Glutamatergic neuron (in vitro differentiated cells): ENCODE results near the gene HES6. TPM values are rescaled to one million over a fixed set of nuclear protein-coding genes. Genes with fewer than 3 reads are reported as not detected.

Experiments
- DNase-seq: peaks from one replicate; pipeline ENCODE4 v3.0.0; 2022
- H3K27ac Mint-ChIP-seq: one replicate; pipeline ENCODE4 v1.8.0; 2020; ENCODE audit warnings: mild to moderate bottlenecking, mixed read lengths, inconsistent platforms; ENCODE audit not compliant: unreplicated experiment
- H3K27me3 Mint-ChIP-seq: one replicate; pipeline ENCODE4 v1.8.0; 2020; ENCODE audit warnings: mild to moderate bottlenecking, moderate library complexity, mixed read lengths, inconsistent platforms; ENCODE audit not compliant: unreplicated experiment
- H3K36me3 Mint-ChIP-seq: one replicate; pipeline ENCODE4 v1.8.0; 2020; ENCODE audit warnings: mild to moderate bottlenecking, mixed read lengths, inconsistent platforms; ENCODE audit not compliant: unreplicated experiment
- H3K4me1 Mint-ChIP-seq: one replicate; pipeline ENCODE4 v1.8.0; 2020; ENCODE audit warnings: mild to moderate bottlenecking, low read depth, mixed read lengths, inconsistent platforms; ENCODE audit not compliant: unreplicated experiment
- H3K4me3 Mint-ChIP-seq: one replicate; pipeline ENCODE4 v1.8.0; 2020; ENCODE audit warnings: mild to moderate bottlenecking, mixed read lengths, inconsistent platforms; ENCODE audit not compliant: unreplicated experiment
- H3K9me3 Mint-ChIP-seq: one replicate; pipeline ENCODE4 v1.8.0; 2020; ENCODE audit warnings: mild to moderate bottlenecking, moderate library complexity, mixed read lengths, inconsistent platforms; ENCODE audit not compliant: unreplicated experiment
- CTCF ChIP-seq: fragments of 200-600 bp; sonication (generic); IDR thresholded peaks from one replicate; pipeline ENCODE4 v1.5.0; 2021; ENCODE audit not compliant: partially characterized antibody, unreplicated experiment
- total RNA-seq: library from RNA; stranded (reverse); fragmentation: NEBNext Ultra II Directional; extraction: Animal tissue kit (Norgen Biotek cat#: 25700); gene quantifications from one replicate; pipeline ENCODE4 v1.2.1, GENCODE V29; 2021; ENCODE audit not compliant: unreplicated experiment

The HES6 gene
- total RNA-seq, 1 donor from 2014 or later = 665 TPM

DNA sequence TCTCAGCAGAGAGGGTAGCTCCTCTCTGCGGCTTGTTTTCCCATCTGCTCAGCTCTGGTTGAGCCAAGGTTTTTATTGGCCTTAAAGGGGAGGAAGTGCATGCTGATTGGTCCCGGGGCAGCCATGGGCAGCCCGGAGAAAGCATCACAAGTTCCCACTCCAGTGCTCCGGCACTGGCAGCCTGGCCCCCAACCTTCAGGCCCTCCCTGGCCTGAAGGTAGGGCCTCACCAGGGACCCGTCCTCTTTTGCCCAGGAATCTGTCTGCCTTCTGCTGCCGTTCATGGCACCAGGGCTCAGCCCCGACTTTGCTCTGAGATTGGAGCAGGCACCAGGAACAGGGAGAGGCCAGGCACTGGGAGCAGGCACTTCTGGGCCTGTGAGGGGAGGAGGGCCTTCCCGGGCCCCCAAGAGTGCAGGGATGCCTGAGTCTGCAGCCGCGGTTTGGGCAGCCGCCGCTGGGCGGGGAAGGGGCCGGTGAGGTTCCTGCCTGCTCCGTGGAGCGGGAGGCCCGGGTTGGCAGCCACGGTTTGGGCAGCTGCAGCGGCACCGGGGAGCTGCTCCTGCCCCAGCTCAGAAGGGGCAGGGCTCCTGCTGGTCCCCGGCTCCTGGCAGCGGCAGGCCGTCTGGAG is 18.8 kb downstream of the HES6 start:
- Mint-ChIP-seq H3K4me3 (no peak overlapping the region), H3K27ac (no peak overlapping the region), H3K9me3 (no peaks in the 10 kb centered on the region), H3K4me1 (peaks cover 6% of the 10 kb centered on the region), H3K27me3 (no peaks in the 10 kb centered on the region), H3K36me3 (peaks cover 5% of the 10 kb centered on the region)
- no peak for TF ChIP-seq CTCF
- no peak for DNase-seq

GRCh38 chr2:238220274-238220891 is 19.5 kb downstream of the HES6 start:
- H3K27me3 Mint-ChIP-seq = no peaks in the 10 kb centered on the region
- peaks cover 6% of the 10 kb centered on the region for H3K4me1 Mint-ChIP-seq
- no peaks in the 10 kb centered on the region for H3K9me3 Mint-ChIP-seq
- H3K36me3 Mint-ChIP-seq = peaks cover 1% of the 10 kb centered on the region
- H3K4me3 Mint-ChIP-seq = no peak overlapping the region
- H3K27ac Mint-ChIP-seq = no peak overlapping the region
- no peak for DNase-seq
- no peak for TF ChIP-seq CTCF

DNA sequence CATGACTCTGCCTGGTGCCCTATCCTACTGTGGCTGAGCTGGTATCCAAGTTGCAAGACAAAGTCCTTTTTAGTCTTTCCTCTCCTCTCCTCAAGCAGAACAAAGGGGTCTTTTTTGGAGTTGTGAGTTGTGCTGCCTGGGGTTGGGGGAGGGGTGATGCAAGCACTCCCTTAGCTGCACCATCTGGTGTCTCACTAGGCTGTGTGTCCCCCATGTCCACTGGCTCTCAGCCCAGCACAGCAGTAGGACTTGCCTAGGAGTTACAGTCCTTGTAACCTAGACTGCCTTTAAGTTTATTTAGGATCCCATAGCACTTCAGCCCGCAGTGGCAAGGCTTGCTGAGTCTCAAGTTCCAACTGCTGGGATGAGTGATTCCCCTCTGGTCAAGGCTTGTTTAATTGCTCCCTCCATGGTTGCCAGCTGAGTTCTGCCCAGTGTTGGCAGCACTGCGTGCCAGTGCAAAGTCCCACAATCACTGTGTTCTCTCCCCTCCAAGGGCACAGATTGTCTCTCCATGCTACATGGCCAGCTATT is 23.1 kb downstream of the HES6 start:
- TF ChIP-seq CTCF = no peak
- H3K36me3 Mint-ChIP-seq = peaks cover 15% of the 10 kb centered on the region

DNA sequence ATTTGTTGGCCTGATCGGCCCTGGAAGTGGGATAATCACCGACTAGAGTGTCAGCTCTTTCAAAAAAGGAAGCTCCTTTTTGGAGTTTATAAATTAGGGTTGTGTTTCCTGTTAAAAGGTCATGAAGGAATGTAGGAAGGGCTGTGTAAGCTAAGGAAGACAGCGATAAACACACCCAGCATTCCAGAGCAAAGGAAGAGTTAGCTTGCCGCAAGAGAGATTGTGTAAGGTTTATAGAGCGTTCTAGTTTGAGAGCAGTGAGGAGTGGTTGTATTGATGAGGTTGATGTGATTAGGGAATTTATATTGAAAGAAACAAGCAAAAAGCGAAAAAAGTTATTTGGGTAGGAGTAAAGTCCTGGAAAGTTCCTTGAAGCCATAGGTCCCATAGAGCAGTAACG is 32.8 kb downstream of the HES6 start:
- no peak overlapping the region for H3K4me3 Mint-ChIP-seq
- peaks cover 6% of the 10 kb centered on the region for H3K4me1 Mint-ChIP-seq
- no peak overlapping the region for H3K27ac Mint-ChIP-seq
- peaks cover 8% of the 10 kb centered on the region for H3K27me3 Mint-ChIP-seq
- TF ChIP-seq CTCF = no peak
- DNase-seq = no peak
- no peaks in the 10 kb centered on the region for H3K36me3 Mint-ChIP-seq
- no peaks in the 10 kb centered on the region for H3K9me3 Mint-ChIP-seq

More for the DNA sequence above, 23.1 kb downstream of the HES6 start:
- no peak for DNase-seq
- Mint-ChIP-seq H3K4me1 (peaks cover 6% of the 10 kb centered on the region), H3K27me3 (no peaks in the 10 kb centered on the region), H3K4me3 (no peak overlapping the region), H3K9me3 (no peaks in the 10 kb centered on the region), H3K27ac (no peak overlapping the region)
